ENCODE data around the gene OAF.

DNA sequence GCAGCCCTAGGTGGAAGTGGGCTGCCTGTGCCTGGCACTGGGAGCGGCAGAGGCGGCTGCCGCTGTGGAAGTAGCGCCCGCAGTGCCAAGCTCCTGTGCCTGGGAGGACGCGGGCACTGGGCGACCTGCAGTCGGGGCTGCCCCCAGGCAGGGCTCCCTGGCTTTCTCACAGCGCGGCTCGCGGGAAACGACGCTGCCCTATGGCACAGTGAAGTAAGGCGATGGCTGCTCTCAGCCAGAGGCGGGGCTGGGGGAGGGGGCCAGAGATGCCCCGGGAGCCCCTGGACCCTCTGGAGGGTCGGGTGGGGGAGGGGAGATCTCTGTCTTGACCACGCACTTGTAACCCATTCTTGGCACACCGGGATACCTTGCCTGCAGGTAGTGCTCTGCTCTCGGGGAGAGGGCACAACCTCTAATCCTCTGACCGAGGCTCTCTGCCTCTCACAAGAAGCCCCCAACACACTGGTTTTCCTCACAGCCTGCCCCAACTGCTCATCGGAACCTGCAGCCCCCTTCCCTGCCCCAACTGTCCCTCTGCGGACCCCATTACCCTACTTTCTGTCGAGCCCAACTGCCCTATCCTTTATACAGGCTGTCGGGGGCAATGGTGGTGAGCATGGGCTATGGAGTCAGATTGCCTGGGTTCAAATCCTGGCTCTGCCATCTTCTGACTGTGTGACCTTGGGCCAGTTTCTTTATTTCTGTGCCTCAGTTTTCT lies 40.7 kb upstream of the OAF start:
- TF ChIP-seq, protein P1, sequence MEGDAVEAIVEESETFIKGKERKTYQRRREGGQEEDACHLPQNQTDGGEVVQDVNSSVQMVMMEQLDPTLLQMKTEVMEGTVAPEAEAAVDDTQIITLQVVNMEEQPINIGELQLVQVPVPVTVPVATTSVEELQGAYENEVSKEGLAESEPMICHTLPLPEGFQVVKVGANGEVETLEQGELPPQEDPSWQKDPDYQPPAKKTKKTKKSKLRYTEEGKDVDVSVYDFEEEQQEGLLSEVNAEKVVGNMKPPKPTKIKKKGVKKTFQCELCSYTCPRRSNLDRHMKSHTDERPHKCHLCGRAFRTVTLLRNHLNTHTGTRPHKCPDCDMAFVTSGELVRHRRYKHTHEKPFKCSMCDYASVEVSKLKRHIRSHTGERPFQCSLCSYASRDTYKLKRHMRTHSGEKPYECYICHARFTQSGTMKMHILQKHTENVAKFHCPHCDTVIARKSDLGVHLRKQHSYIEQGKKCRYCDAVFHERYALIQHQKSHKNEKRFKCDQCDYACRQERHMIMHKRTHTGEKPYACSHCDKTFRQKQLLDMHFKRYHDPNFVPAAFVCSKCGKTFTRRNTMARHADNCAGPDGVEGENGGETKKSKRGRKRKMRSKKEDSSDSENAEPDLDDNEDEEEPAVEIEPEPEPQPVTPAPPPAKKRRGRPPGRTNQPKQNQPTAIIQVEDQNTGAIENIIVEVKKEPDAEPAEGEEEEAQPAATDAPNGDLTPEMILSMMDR (IDR thresholded peaks at IDR 0.05; ENCODE audit: low read depth, low read length, missing input control) = no peak
- TF ChIP-seq RAD21 (IDR thresholded peaks at IDR 0.05) (no peak), YY1 (IDR thresholded peaks at IDR 0.05) (no peak), FOXA1 (IDR thresholded peaks at IDR 0.05) (no peak), HNF4A (conservative IDR thresholded peaks at IDR 0.05) (no peak), HNF4G (IDR thresholded peaks at IDR 0.05) (no peak), EGR1 (IDR thresholded peaks at IDR 0.05; ENCODE audit: low read depth in 2 of 2) (no peak), RXRA (IDR thresholded peaks at IDR 0.05) (no peak), FOXA2 (IDR thresholded peaks at IDR 0.05) (no peak), JUND (IDR thresholded peaks at IDR 0.05) (no peak), SP1 (IDR thresholded peaks at IDR 0.05) (no peak)
- TF ChIP-seq, protein P2, sequence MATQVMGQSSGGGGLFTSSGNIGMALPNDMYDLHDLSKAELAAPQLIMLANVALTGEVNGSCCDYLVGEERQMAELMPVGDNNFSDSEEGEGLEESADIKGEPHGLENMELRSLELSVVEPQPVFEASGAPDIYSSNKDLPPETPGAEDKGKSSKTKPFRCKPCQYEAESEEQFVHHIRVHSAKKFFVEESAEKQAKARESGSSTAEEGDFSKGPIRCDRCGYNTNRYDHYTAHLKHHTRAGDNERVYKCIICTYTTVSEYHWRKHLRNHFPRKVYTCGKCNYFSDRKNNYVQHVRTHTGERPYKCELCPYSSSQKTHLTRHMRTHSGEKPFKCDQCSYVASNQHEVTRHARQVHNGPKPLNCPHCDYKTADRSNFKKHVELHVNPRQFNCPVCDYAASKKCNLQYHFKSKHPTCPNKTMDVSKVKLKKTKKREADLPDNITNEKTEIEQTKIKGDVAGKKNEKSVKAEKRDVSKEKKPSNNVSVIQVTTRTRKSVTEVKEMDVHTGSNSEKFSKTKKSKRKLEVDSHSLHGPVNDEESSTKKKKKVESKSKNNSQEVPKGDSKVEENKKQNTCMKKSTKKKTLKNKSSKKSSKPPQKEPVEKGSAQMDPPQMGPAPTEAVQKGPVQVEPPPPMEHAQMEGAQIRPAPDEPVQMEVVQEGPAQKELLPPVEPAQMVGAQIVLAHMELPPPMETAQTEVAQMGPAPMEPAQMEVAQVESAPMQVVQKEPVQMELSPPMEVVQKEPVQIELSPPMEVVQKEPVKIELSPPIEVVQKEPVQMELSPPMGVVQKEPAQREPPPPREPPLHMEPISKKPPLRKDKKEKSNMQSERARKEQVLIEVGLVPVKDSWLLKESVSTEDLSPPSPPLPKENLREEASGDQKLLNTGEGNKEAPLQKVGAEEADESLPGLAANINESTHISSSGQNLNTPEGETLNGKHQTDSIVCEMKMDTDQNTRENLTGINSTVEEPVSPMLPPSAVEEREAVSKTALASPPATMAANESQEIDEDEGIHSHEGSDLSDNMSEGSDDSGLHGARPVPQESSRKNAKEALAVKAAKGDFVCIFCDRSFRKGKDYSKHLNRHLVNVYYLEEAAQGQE (IDR thresholded peaks at IDR 0.05) = no peak
- TF ChIP-seq, protein P3, sequence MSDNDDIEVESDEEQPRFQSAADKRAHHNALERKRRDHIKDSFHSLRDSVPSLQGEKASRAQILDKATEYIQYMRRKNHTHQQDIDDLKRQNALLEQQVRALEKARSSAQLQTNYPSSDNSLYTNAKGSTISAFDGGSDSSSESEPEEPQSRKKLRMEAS (IDR thresholded peaks at IDR 0.05) = no peak
